ENCODE data around the gene BCL2.
A peak's percentile ranks its signal among the peaks of the same experiment; 100 is the strongest.

The BCL2 gene

GRCh38 chr18:63161032-63161760, 158.4 kb downstream of the BCL2 start:
- Histone ChIP-seq H3K27ac (ENCODE audit: low read depth, low read length) (peak overlapping the region; percentile 34), H3K4me1 (ENCODE audit: control insufficient read depth in 1 of 2, insufficient read depth in 2 of 2, low read length in 2 of 2) (peaks cover 56 to 61% of the 10 kb centered on the region in 2 donors), H3K9ac (ENCODE audit: low read depth in 1 of 2, low read length in 2 of 2) (peak overlapping the region in 1 of 2 donors; percentile 47)

GRCh38 chr18:63160172-63160995, 159.2 kb downstream of the BCL2 start:
- Histone ChIP-seq H3K4me1 (ENCODE audit: control insufficient read depth in 1 of 2, insufficient read depth in 2 of 2, low read length in 2 of 2) (peaks cover 64 to 69% of the 10 kb centered on the region in 2 donors), H3K27ac (ENCODE audit: low read depth, low read length) (peak overlapping the region; percentile 2)

More at GRCh38 chr18:63161032-63161760, 158.4 kb downstream of the BCL2 start:
- Histone ChIP-seq H3K27me3 (ENCODE audit: control insufficient read depth in 1 of 2, insufficient read depth in 2 of 2, low read length in 2 of 2) (no peaks in the 10 kb centered on the region), H3K36me3 (ENCODE audit: control insufficient read depth in 1 of 2, insufficient read depth in 2 of 2, low read length in 2 of 2) (no peaks in the 10 kb centered on the region), H3K4me3 (ENCODE audit: low read depth in 1 of 2, low read length in 2 of 2) (peak overlapping the region in 1 of 2 donors; percentile 30), H3K9me3 (ENCODE audit: control insufficient read depth in 1 of 2, low read length in 2 of 2) (no peaks in the 10 kb centered on the region)

GRCh38 chr18:63159590-63159989, 160.0 kb downstream of the BCL2 start:
- Histone ChIP-seq H3K27ac (ENCODE audit: low read depth, low read length) (no peak overlapping the region), H3K4me1 (ENCODE audit: control insufficient read depth in 1 of 2, insufficient read depth in 2 of 2, low read length in 2 of 2) (peaks cover 72 to 76% of the 10 kb centered on the region in 2 donors), H3K36me3 (ENCODE audit: control insufficient read depth in 1 of 2, insufficient read depth in 2 of 2, low read length in 2 of 2) (no peaks in the 10 kb centered on the region), H3K9ac (ENCODE audit: low read depth in 1 of 2, low read length in 2 of 2) (peak overlapping the region in 1 of 2 donors; percentile 12), H3K9me3 (ENCODE audit: control insufficient read depth in 1 of 2, low read length in 2 of 2) (no peaks in the 10 kb centered on the region), H3K27me3 (ENCODE audit: control insufficient read depth in 1 of 2, insufficient read depth in 2 of 2, low read length in 2 of 2) (no peaks in the 10 kb centered on the region), H3K4me3 (ENCODE audit: low read depth in 1 of 2, low read length in 2 of 2) (no peak overlapping the region)

More at GRCh38 chr18:63160172-63160995, 159.2 kb downstream of the BCL2 start:
- Histone ChIP-seq H3K4me3 (ENCODE audit: low read depth in 1 of 2, low read length in 2 of 2) (no peak overlapping the region), H3K9ac (ENCODE audit: low read depth in 1 of 2, low read length in 2 of 2) (no peak overlapping the region), H3K27me3 (ENCODE audit: control insufficient read depth in 1 of 2, insufficient read depth in 2 of 2, low read length in 2 of 2) (no peaks in the 10 kb centered on the region), H3K9me3 (ENCODE audit: control insufficient read depth in 1 of 2, low read length in 2 of 2) (no peaks in the 10 kb centered on the region), H3K36me3 (ENCODE audit: control insufficient read depth in 1 of 2, insufficient read depth in 2 of 2, low read length in 2 of 2) (no peaks in the 10 kb centered on the region)

GRCh38 chr18:63158676-63159291, 160.8 kb downstream of the BCL2 start:
- Histone ChIP-seq H3K27me3 (ENCODE audit: control insufficient read depth in 1 of 2, insufficient read depth in 2 of 2, low read length in 2 of 2) (no peaks in the 10 kb centered on the region), H3K36me3 (ENCODE audit: control insufficient read depth in 1 of 2, insufficient read depth in 2 of 2, low read length in 2 of 2) (no peaks in the 10 kb centered on the region), H3K4me1 (ENCODE audit: control insufficient read depth in 1 of 2, insufficient read depth in 2 of 2, low read length in 2 of 2) (peaks cover 73 to 77% of the 10 kb centered on the region in 2 donors), H3K27ac (ENCODE audit: low read depth, low read length) (peak overlapping the region; percentile 51), H3K9me3 (ENCODE audit: control insufficient read depth in 1 of 2, low read length in 2 of 2) (no peaks in the 10 kb centered on the region), H3K9ac (ENCODE audit: low read depth in 1 of 2, low read length in 2 of 2) (peak overlapping the region in 1 of 2 donors; percentile 24), H3K4me3 (ENCODE audit: low read depth in 1 of 2, low read length in 2 of 2) (no peak overlapping the region)

GRCh38 chr18:63158012-63158631, 161.4 kb downstream of the BCL2 start:
- H3K4me3 ChIP-seq (ENCODE audit: low read depth in 1 of 2, low read length in 2 of 2): peak overlapping the region in 1 of 2 donors; percentile 41
- peak overlapping the region; percentile 51 for H3K27ac ChIP-seq (ENCODE audit: low read depth, low read length)

GRCh38 chr18:63157293-63158011, 162.1 kb downstream of the BCL2 start:
- no peaks in the 10 kb centered on the region for H3K9me3 ChIP-seq (ENCODE audit: control insufficient read depth in 1 of 2, low read length in 2 of 2)
- H3K4me1 ChIP-seq (ENCODE audit: control insufficient read depth in 1 of 2, insufficient read depth in 2 of 2, low read length in 2 of 2): peaks cover 69 to 73% of the 10 kb centered on the region in 2 donors
- peak overlapping the region; percentile 24 to 36 for H3K9ac ChIP-seq (ENCODE audit: low read depth in 1 of 2, low read length in 2 of 2)
- H3K27me3 ChIP-seq (ENCODE audit: control insufficient read depth in 1 of 2, insufficient read depth in 2 of 2, low read length in 2 of 2): no peaks in the 10 kb centered on the region
- H3K36me3 ChIP-seq (ENCODE audit: control insufficient read depth in 1 of 2, insufficient read depth in 2 of 2, low read length in 2 of 2): no peaks in the 10 kb centered on the region
- peak overlapping the region; percentile 30 for H3K27ac ChIP-seq (ENCODE audit: low read depth, low read length)
- peak overlapping the region; percentile 41 to 46 for H3K4me3 ChIP-seq (ENCODE audit: low read depth in 1 of 2, low read length in 2 of 2)

More at GRCh38 chr18:63158012-63158631, 161.4 kb downstream of the BCL2 start:
- H3K36me3 ChIP-seq (ENCODE audit: control insufficient read depth in 1 of 2, insufficient read depth in 2 of 2, low read length in 2 of 2): no peaks in the 10 kb centered on the region
- peak overlapping the region in 1 of 2 donors; percentile 24 for H3K9ac ChIP-seq (ENCODE audit: low read depth in 1 of 2, low read length in 2 of 2)
- peaks cover 73 to 77% of the 10 kb centered on the region in 2 donors for H3K4me1 ChIP-seq (ENCODE audit: control insufficient read depth in 1 of 2, insufficient read depth in 2 of 2, low read length in 2 of 2)
- no peaks in the 10 kb centered on the region for H3K27me3 ChIP-seq (ENCODE audit: control insufficient read depth in 1 of 2, insufficient read depth in 2 of 2, low read length in 2 of 2)
- H3K9me3 ChIP-seq (ENCODE audit: control insufficient read depth in 1 of 2, low read length in 2 of 2): no peaks in the 10 kb centered on the region

- H3K4me1 ChIP-seq (ENCODE audit: control insufficient read depth in 1 of 2, insufficient read depth in 2 of 2, low read length in 2 of 2): peaks cover 56 to 61% of the 10 kb centered on the region in 2 donors
- H3K9me3 ChIP-seq (ENCODE audit: control insufficient read depth in 1 of 2, low read length in 2 of 2): no peaks in the 10 kb centered on the region
- H3K27me3 ChIP-seq (ENCODE audit: control insufficient read depth in 1 of 2, insufficient read depth in 2 of 2, low read length in 2 of 2): no peaks in the 10 kb centered on the region
- H3K36me3 ChIP-seq (ENCODE audit: control insufficient read depth in 1 of 2, insufficient read depth in 2 of 2, low read length in 2 of 2): no peaks in the 10 kb centered on the region
- peak overlapping the region; percentile 70 to 74 for H3K4me3 ChIP-seq (ENCODE audit: low read depth in 1 of 2, low read length in 2 of 2)
- peak overlapping the region; percentile 18 to 73 for H3K9ac ChIP-seq (ENCODE audit: low read depth in 1 of 2, low read length in 2 of 2)
- peak overlapping the region; percentile 63 for H3K27ac ChIP-seq (ENCODE audit: low read depth, low read length)
Observed at GRCh38 chr18:63155910-63156773, 163.4 kb downstream of the BCL2 start.

GRCh38 chr18:63155169-63155852, 164.3 kb downstream of the BCL2 start:
- Histone ChIP-seq H3K4me3 (ENCODE audit: low read depth in 1 of 2, low read length in 2 of 2) (peak overlapping the region; percentile 70 to 74), H3K27me3 (ENCODE audit: control insufficient read depth in 1 of 2, insufficient read depth in 2 of 2, low read length in 2 of 2) (no peaks in the 10 kb centered on the region), H3K27ac (ENCODE audit: low read depth, low read length) (peak overlapping the region; percentile 63), H3K36me3 (ENCODE audit: control insufficient read depth in 1 of 2, insufficient read depth in 2 of 2, low read length in 2 of 2) (no peaks in the 10 kb centered on the region), H3K4me1 (ENCODE audit: control insufficient read depth in 1 of 2, insufficient read depth in 2 of 2, low read length in 2 of 2) (peaks cover 50 to 52% of the 10 kb centered on the region in 2 donors), H3K9ac (ENCODE audit: low read depth in 1 of 2, low read length in 2 of 2) (peak overlapping the region; percentile 18 to 73), H3K9me3 (ENCODE audit: control insufficient read depth in 1 of 2, low read length in 2 of 2) (no peaks in the 10 kb centered on the region)

Measured in duodenal mucosa (tissue), 2 donors.